WTC11 (cell line): ENCODE data around the gene PDE6G. TPM values are rescaled to one million over a fixed set of nuclear protein-coding genes. Genes with fewer than 3 reads are reported as not detected.

Experiments
- ATAC-seq: fragments of 200-7000 bp; cut with Tn5 transposase; 2 replicates; pipeline ENCODE4 v1.10.0; 2021; ENCODE audit warnings: mild to moderate bottlenecking, moderate library complexity
- CTCF ChIA-PET: fragments of 300-600 bp; sonication (Branson Sonifier 250); formaldehyde crosslinking; loops from one replicate; lab custom pipeline; 2021; ENCODE audit warnings: antibody characterized with exemption; lab: Charles Lee
- POLR2A ChIA-PET: fragments of 350-600 bp; sonication (Branson Sonifier 250); formaldehyde crosslinking; loops from one replicate; lab custom pipeline; 2021; ENCODE audit warnings: antibody characterized with exemption; lab: Charles Lee
- DNase-seq: peaks from one replicate; pipeline ENCODE4 v3.0.0; 2021; ENCODE audit warnings: low spot score
- H3K27ac Mint-ChIP-seq: 2 replicates; pipeline ENCODE4 v1.8.0; 2021; ENCODE audit warnings: mixed read lengths
- H3K27me3 Mint-ChIP-seq: 2 replicates; pipeline ENCODE4 v1.8.0; 2021; ENCODE audit warnings: low read depth, mild to moderate bottlenecking, moderate library complexity, mixed read lengths
- H3K36me3 Mint-ChIP-seq: 2 replicates; pipeline ENCODE4 v1.8.0; 2021; ENCODE audit warnings: mixed read lengths
- H3K4me1 Mint-ChIP-seq: 2 replicates; pipeline ENCODE4 v1.8.0; 2022; ENCODE audit warnings: mixed read lengths
- H3K4me3 Mint-ChIP-seq: 2 replicates; pipeline ENCODE4 v1.8.0; 2021; ENCODE audit warnings: mild to moderate bottlenecking, moderate library complexity, mixed read lengths
- H3K9me3 Mint-ChIP-seq: 2 replicates; pipeline ENCODE4 v1.8.0; 2021; ENCODE audit warnings: mixed read lengths
- CBFB ChIP-seq: sonication (generic); formaldehyde crosslinking; IDR thresholded peaks from 2 replicates; pipeline ENCODE4 v1.8.1; 2022; ENCODE audit warnings: mild to moderate bottlenecking, low read depth, missing genetic modification reagents
- CREB1 ChIP-seq: sonication (generic); formaldehyde crosslinking; IDR thresholded peaks from 2 replicates; pipeline ENCODE4 v1.8.0; 2023; ENCODE audit warnings: mild to moderate bottlenecking, missing genetic modification reagents
- ETV6 ChIP-seq: sonication (generic); formaldehyde crosslinking; IDR thresholded peaks from 2 replicates; pipeline ENCODE4 v1.8.1; 2022; ENCODE audit warnings: mild to moderate bottlenecking, missing genetic modification reagents
- FOXP1 ChIP-seq: sonication (generic); formaldehyde crosslinking; IDR thresholded peaks from 2 replicates; pipeline ENCODE4 v1.8.0; 2022; ENCODE audit warnings: missing genetic modification reagents, mild to moderate bottlenecking, moderate library complexity, borderline replicate concordance
- GRHL2 ChIP-seq: fragments of 250-450 bp; sonication (Bioruptor Pico); IDR thresholded peaks from 2 replicates; pipeline ENCODE4 v1.8.0; 2022; ENCODE audit warnings: mild to moderate bottlenecking, moderate library complexity; ENCODE audit not compliant: insufficient replicate concordance, severe bottlenecking
- HMGA2 ChIP-seq: fragments of 250-450 bp; sonication (Bioruptor Pico); IDR thresholded peaks from 2 replicates; pipeline ENCODE4 v1.4.0; 2021; ENCODE audit warnings: mild to moderate bottlenecking, moderate library complexity
- IRF2 ChIP-seq: sonication (generic); formaldehyde crosslinking; IDR thresholded peaks from 2 replicates; pipeline ENCODE4 v1.8.0; 2022; ENCODE audit warnings: low read depth, missing genetic modification reagents, borderline replicate concordance
- JUN ChIP-seq: sonication (generic); formaldehyde crosslinking; IDR thresholded peaks from 2 replicates; pipeline ENCODE4 v1.8.0; 2023; ENCODE audit warnings: mild to moderate bottlenecking, missing genetic modification reagents
- MYBL2 ChIP-seq: sonication (generic); formaldehyde crosslinking; IDR thresholded peaks from 2 replicates; pipeline ENCODE4 v1.8.1; 2023; ENCODE audit warnings: mild to moderate bottlenecking, moderate library complexity, missing genetic modification reagents
- NR3C1 ChIP-seq: sonication (generic); formaldehyde crosslinking; conservative IDR thresholded peaks from 2 replicates; pipeline ENCODE4 v1.8.1; 2023; ENCODE audit warnings: low read depth, mild to moderate bottlenecking, missing genetic modification reagents
- SP1 ChIP-seq: sonication (generic); formaldehyde crosslinking; conservative IDR thresholded peaks from 2 replicates; pipeline ENCODE4 v1.8.1; 2022; ENCODE audit warnings: missing genetic modification reagents
- TCF7 ChIP-seq: sonication (generic); formaldehyde crosslinking; IDR thresholded peaks from 2 replicates; pipeline ENCODE4 v1.8.0; 2022; ENCODE audit warnings: mild to moderate bottlenecking, low read depth, missing genetic modification reagents, moderate library complexity
- TP53 ChIP-seq: sonication (generic); formaldehyde crosslinking; IDR thresholded peaks from 2 replicates; pipeline ENCODE4 v1.8.1; 2023; ENCODE audit warnings: mild to moderate bottlenecking, missing genetic modification reagents
- ZNF232 ChIP-seq: sonication (generic); formaldehyde crosslinking; IDR thresholded peaks from 2 replicates; pipeline ENCODE4 v1.8.0; 2022; ENCODE audit warnings: mild to moderate bottlenecking, missing genetic modification reagents
- ZNF396 ChIP-seq: fragments of 250-450 bp; sonication (Bioruptor Pico); IDR thresholded peaks from 2 replicates; pipeline ENCODE4 v1.8.0; 2021; ENCODE audit warnings: mild to moderate bottlenecking, moderate library complexity, borderline replicate concordance
- ZNF423 ChIP-seq: fragments of 250-450 bp; sonication (Bioruptor Pico); IDR thresholded peaks from 2 replicates; pipeline ENCODE4 v2.1.2; 2022; ENCODE audit warnings: mild to moderate bottlenecking, moderate library complexity
- ZNF512 ChIP-seq: sonication (generic); formaldehyde crosslinking; IDR thresholded peaks from 2 replicates; pipeline ENCODE4 v1.8.1; 2022; ENCODE audit warnings: missing genetic modification reagents, borderline replicate concordance
- total RNA-seq: library from RNA; stranded (reverse); gene quantifications from 3 replicates; pipeline ENCODE4 v1.2.3, GENCODE V29; 2021
- TF ChIP-seq, protein P1 (sequence below): sonication (generic); formaldehyde crosslinking; IDR thresholded peaks from 2 replicates; pipeline ENCODE4 v1.8.1; 2022; ENCODE audit warnings: mild to moderate bottlenecking, moderate library complexity, missing genetic modification reagents
- TF ChIP-seq, protein P2 (sequence below): fragments of 250-450 bp; sonication (Bioruptor Pico); IDR thresholded peaks from 2 replicates; pipeline ENCODE4 v2.1.2; 2022; ENCODE audit warnings: mild to moderate bottlenecking, moderate library complexity
- TF ChIP-seq, protein P3 (sequence below): sonication (generic); formaldehyde crosslinking; IDR thresholded peaks from 2 replicates; pipeline ENCODE4 v1.8.1; 2022; ENCODE audit warnings: mild to moderate bottlenecking, missing genetic modification reagents, moderate library complexity, borderline replicate concordance
- TF ChIP-seq, protein P4 (sequence below): sonication (generic); formaldehyde crosslinking; IDR thresholded peaks from 2 replicates; pipeline ENCODE4 v1.8.1; 2023; ENCODE audit warnings: mild to moderate bottlenecking, missing genetic modification reagents, borderline replicate concordance
- TF ChIP-seq, protein P5 (sequence below): sonication (generic); formaldehyde crosslinking; IDR thresholded peaks from 2 replicates; pipeline ENCODE4 v1.8.1; 2023; ENCODE audit warnings: mild to moderate bottlenecking, missing genetic modification reagents

Gene PDE6G
- total RNA-seq, 1 experiment from 2014 or later, result 4.4 TPM

- POLR2A ChIA-PET, result interaction anchor here (1.4 kb wide), 1 partner anchor 12 kb away, joined by 4 read pairs; the partner anchor contains the start of genes NPLOC4 and TSPAN10
- DNase-seq (peak; percentile 40), ATAC-seq (peak; percentile 6; the same call in 1 of the 2 replicates)
- Mint-ChIP-seq H3K27me3 (peaks cover 42% of the 10 kb centered on the region), H3K4me1 (peaks cover 24% of the 10 kb centered on the region), H3K9me3 (no peaks in the 10 kb centered on the region), H3K4me3 (peak overlapping the region; percentile 61), H3K27ac (no peak overlapping the region), H3K36me3 (no peaks in the 10 kb centered on the region)
- no peak for TF ChIP-seq NR3C1
- no peak for TF ChIP-seq IRF2 (CRISPR knock-in tag)
- CTCF ChIA-PET, result no interaction called here
Measured at GRCh38 chr17:81648707-81649085, 7.6 kb downstream of the PDE6G start.

- Mint-ChIP-seq H3K9me3 (no peaks in the 10 kb centered on the region), H3K4me1 (peaks cover 18% of the 10 kb centered on the region), H3K36me3 (no peaks in the 10 kb centered on the region), H3K27ac (no peak overlapping the region), H3K4me3 (peak overlapping the region; percentile 61), H3K27me3 (peaks cover 42% of the 10 kb centered on the region)
- DNase-seq (peak; percentile 61), ATAC-seq (peak; percentile 68)
- CTCF ChIA-PET, result interaction anchor here (1.4 to 2.0 kb wide), 2 partner anchors 20 to 63 kb away, joined by 3 to 5 read pairs; no protein-coding TSS in a partner anchor
- POLR2A ChIA-PET, result interaction anchor here (1.4 kb wide), 1 partner anchor 11 kb away, joined by 4 read pairs; the partner anchor contains the start of genes NPLOC4 and TSPAN10
- TF ChIP-seq CBFB (CRISPR knock-in tag), result no peak
- no peak for TF ChIP-seq MYBL2
- TF ChIP-seq SP1 (CRISPR knock-in tag), result no peak; the same call in 1 of the 2 replicates
- TF ChIP-seq, protein P1, sequence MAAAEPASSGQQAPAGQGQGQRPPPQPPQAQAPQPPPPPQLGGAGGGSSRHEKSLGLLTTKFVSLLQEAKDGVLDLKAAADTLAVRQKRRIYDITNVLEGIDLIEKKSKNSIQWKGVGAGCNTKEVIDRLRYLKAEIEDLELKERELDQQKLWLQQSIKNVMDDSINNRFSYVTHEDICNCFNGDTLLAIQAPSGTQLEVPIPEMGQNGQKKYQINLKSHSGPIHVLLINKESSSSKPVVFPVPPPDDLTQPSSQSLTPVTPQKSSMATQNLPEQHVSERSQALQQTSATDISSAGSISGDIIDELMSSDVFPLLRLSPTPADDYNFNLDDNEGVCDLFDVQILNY (CRISPR knock-in tag), result peak; percentile 61; the same call in 1 of the 2 replicates
- TF ChIP-seq, protein P2, sequence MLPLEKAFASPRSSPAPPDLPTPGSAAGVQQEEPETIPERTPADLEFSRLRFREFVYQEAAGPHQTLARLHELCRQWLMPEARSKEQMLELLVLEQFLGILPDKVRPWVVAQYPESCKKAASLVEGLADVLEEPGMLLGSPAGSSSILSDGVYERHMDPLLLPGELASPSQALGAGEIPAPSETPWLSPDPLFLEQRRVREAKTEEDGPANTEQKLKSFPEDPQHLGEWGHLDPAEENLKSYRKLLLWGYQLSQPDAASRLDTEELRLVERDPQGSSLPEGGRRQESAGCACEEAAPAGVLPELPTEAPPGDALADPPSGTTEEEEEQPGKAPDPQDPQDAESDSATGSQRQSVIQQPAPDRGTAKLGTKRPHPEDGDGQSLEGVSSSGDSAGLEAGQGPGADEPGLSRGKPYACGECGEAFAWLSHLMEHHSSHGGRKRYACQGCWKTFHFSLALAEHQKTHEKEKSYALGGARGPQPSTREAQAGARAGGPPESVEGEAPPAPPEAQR, result no peak
- TF ChIP-seq ZNF396, result no peak
- no peak for TF ChIP-seq ZNF232 (CRISPR knock-in tag)
- TF ChIP-seq, protein P3, sequence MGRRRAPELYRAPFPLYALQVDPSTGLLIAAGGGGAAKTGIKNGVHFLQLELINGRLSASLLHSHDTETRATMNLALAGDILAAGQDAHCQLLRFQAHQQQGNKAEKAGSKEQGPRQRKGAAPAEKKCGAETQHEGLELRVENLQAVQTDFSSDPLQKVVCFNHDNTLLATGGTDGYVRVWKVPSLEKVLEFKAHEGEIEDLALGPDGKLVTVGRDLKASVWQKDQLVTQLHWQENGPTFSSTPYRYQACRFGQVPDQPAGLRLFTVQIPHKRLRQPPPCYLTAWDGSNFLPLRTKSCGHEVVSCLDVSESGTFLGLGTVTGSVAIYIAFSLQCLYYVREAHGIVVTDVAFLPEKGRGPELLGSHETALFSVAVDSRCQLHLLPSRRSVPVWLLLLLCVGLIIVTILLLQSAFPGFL (CRISPR knock-in tag), result no peak
- TF ChIP-seq TCF7 (CRISPR knock-in tag), result no peak
- no peak for TF ChIP-seq ETV6 (CRISPR knock-in tag)
- TF ChIP-seq, protein P4, sequence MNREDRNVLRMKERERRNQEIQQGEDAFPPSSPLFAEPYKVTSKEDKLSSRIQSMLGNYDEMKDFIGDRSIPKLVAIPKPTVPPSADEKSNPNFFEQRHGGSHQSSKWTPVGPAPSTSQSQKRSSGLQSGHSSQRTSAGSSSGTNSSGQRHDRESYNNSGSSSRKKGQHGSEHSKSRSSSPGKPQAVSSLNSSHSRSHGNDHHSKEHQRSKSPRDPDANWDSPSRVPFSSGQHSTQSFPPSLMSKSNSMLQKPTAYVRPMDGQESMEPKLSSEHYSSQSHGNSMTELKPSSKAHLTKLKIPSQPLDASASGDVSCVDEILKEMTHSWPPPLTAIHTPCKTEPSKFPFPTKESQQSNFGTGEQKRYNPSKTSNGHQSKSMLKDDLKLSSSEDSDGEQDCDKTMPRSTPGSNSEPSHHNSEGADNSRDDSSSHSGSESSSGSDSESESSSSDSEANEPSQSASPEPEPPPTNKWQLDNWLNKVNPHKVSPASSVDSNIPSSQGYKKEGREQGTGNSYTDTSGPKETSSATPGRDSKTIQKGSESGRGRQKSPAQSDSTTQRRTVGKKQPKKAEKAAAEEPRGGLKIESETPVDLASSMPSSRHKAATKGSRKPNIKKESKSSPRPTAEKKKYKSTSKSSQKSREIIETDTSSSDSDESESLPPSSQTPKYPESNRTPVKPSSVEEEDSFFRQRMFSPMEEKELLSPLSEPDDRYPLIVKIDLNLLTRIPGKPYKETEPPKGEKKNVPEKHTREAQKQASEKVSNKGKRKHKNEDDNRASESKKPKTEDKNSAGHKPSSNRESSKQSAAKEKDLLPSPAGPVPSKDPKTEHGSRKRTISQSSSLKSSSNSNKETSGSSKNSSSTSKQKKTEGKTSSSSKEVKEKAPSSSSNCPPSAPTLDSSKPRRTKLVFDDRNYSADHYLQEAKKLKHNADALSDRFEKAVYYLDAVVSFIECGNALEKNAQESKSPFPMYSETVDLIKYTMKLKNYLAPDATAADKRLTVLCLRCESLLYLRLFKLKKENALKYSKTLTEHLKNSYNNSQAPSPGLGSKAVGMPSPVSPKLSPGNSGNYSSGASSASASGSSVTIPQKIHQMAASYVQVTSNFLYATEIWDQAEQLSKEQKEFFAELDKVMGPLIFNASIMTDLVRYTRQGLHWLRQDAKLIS (CRISPR knock-in tag), result no peak
- no peak for TF ChIP-seq GRHL2 (CRISPR knock-in tag)
- TF ChIP-seq, protein P5, sequence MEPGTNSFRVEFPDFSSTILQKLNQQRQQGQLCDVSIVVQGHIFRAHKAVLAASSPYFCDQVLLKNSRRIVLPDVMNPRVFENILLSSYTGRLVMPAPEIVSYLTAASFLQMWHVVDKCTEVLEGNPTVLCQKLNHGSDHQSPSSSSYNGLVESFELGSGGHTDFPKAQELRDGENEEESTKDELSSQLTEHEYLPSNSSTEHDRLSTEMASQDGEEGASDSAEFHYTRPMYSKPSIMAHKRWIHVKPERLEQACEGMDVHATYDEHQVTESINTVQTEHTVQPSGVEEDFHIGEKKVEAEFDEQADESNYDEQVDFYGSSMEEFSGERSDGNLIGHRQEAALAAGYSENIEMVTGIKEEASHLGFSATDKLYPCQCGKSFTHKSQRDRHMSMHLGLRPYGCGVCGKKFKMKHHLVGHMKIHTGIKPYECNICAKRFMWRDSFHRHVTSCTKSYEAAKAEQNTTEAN, result no peak
- no peak for TF ChIP-seq JUN (CRISPR knock-in tag)
- TF ChIP-seq FOXP1 (CRISPR knock-in tag), result 0 out of 2 replicates have a peak, but pooled peaks have one; percentile 22
- TF ChIP-seq TP53 (CRISPR knock-in tag), result peak; percentile 61
- no peak for TF ChIP-seq HMGA2 (CRISPR knock-in tag)
- TF ChIP-seq ZNF512, result no peak
- no peak for TF ChIP-seq CREB1 (CRISPR knock-in tag)
- no peak for TF ChIP-seq ZNF423 (CRISPR knock-in tag)
Measured at GRCh38 chr17:81648013-81648706, 8.2 kb downstream of the PDE6G start.
